NCI-H345 treated with DMSO at 0.1 percent for 48 hours (cell line): ENCODE results near the gene MAD1L1.

ENCODE experiments used
- DNase-seq: peaks from one replicate; lab custom pipeline; 2025; ENCODE audit not compliant: unreplicated experiment; lab: John Stamatoyannopoulos, UW

MAD1L1 gene

GRCh38 chr7:1993776-1994740 is 238.7 kb downstream of the MAD1L1 start:
- no peak for DNase-seq

GRCh38 chr7:1993031-1993695 is 239.6 kb downstream of the MAD1L1 start:
- no peak for DNase-seq

- DNase-seq, result no peak
Measured at GRCh38 chr7:1992554-1992953, 240.2 kb downstream of the MAD1L1 start.

- DNase-seq, result no peak
Measured at GRCh38 chr7:1990001-1990670, 242.6 kb downstream of the MAD1L1 start.

- no peak for DNase-seq
Measured at GRCh38 chr7:1989049-1989860, 243.5 kb downstream of the MAD1L1 start.

GRCh38 chr7:1988533-1988930 is 244.2 kb downstream of the MAD1L1 start:
- DNase-seq, result no peak

- DNase-seq, result no peak
Measured at GRCh38 chr7:1987591-1988532, 244.9 kb downstream of the MAD1L1 start.

GRCh38 chr7:1987084-1987535 is 245.6 kb downstream of the MAD1L1 start:
- no peak for DNase-seq

- DNase-seq, result no peak
Measured at GRCh38 chr7:1986366-1987083, 246.2 kb downstream of the MAD1L1 start.

GRCh38 chr7:1985936-1986335 is 246.8 kb downstream of the MAD1L1 start:
- DNase-seq, result no peak

- DNase-seq, result no peak
Measured at GRCh38 chr7:1985042-1985441, 247.7 kb downstream of the MAD1L1 start.

- DNase-seq, result no peak
Measured at GRCh38 chr7:1981878-1982230, 250.9 kb downstream of the MAD1L1 start.

- DNase-seq, result no peak
Measured at GRCh38 chr7:1981201-1981877, 251.4 kb downstream of the MAD1L1 start.

GRCh38 chr7:1979591-1980560 is 252.9 kb downstream of the MAD1L1 start:
- no peak for DNase-seq

- no peak for DNase-seq
Measured at GRCh38 chr7:1978656-1979590, 253.8 kb downstream of the MAD1L1 start.

- DNase-seq, result no peak
Measured at GRCh38 chr7:1977876-1978441, 254.8 kb downstream of the MAD1L1 start.
